K562 (cell line): ENCODE results near the gene AGXT. TPM values are rescaled to one million over a fixed set of nuclear protein-coding genes. Genes with fewer than 3 reads are reported as not detected.

Experiments
- ATAC-seq: fragments of 200-7000 bp; cut with Tn5 transposase; 3 replicates; pipeline ENCODE4 v1.9.1; 2020; ENCODE audit warnings: moderate library complexity
- BruUV-seq: library from RNA; stranded (reverse); fragments of 400-500 nt; replicated peaks from 2 replicates; lab custom pipeline; 2021; lab: Mats Ljungman, UMichigan
- CTCF ChIA-PET: fragments of 300-600 bp; formaldehyde crosslinking; extraction: SDS; loops from one replicate; lab custom pipeline; 2021; ENCODE audit warnings: low intra/inter-chr PET ratio; lab: Yijun Ruan, JAX
- POLR2A ChIA-PET: fragments of 300-600, 350-650 bp; sonication (Branson Sonifier 250); formaldehyde crosslinking; extraction: SDS; loops from one replicate; lab custom pipeline; 2021; ENCODE audit warnings: antibody characterized with exemption, inconsistent platforms; lab: Yijun Ruan, JAX
- DNase-seq, 4 experiments: peaks; one replicate each; pipeline versions ENCODE4 v3.0.0 to v3.0.0-alpha.2; 2011 to 2018; ENCODE audit warnings: low spot score in 3 of 4, mixed read lengths in 3 of 4; ENCODE audit errors: extremely low read depth in 1 of 4
- FAIRE-seq: peaks from 2 replicates; lab custom pipeline; 2011; peaks lifted over from hg19 to GRCh38; lab: Jason Lieb, UNC
- H2AFZ ChIP-seq: 2 replicates; pipeline ENCODE4 v1.6.0; 2011; ENCODE audit warnings: low read depth, low read length, control low read depth, inconsistent platforms
- H3K27ac ChIP-seq: fragments of 200-600 bp; 3 replicates; pipeline ENCODE4 v1.8.0; 2011; ENCODE audit warnings: low read depth, mild to moderate bottlenecking, control low read depth, inconsistent platforms, low read length, moderate library complexity, mixed read lengths; ENCODE audit errors: extremely low read depth
- H3K27me3 ChIP-seq, 2 experiments: fragments of 300-600 bp in 1 of 2; 2 replicates in 1 of 2; 3 replicates in 1 of 2; pipeline versions ENCODE4 v1.6.0 to v1.8.0; 2011; ENCODE audit warnings: inconsistent platforms in 2 of 2, low read length in 2 of 2, mild to moderate bottlenecking in 1 of 2, mixed read lengths in 1 of 2, moderate library complexity in 1 of 2; ENCODE audit not compliant: control insufficient read depth in 2 of 2, insufficient read depth in 2 of 2
- H3K36me3 ChIP-seq: fragments of 300-600 bp; 3 replicates; pipeline ENCODE4 v1.8.0; 2011; ENCODE audit warnings: mild to moderate bottlenecking, low read length, inconsistent platforms; ENCODE audit not compliant: control insufficient read depth, insufficient read depth
- H3K4me1 ChIP-seq, 2 experiments: fragments of 200-600 bp in 1 of 2; replicated peaks in 1 of 2; 2 replicates in 1 of 2; 3 replicates in 1 of 2; pipeline versions ENCODE4 v1.5.1 to v1.8.0; 2011; ENCODE audit warnings: inconsistent platforms in 2 of 2, low read length in 2 of 2, mild to moderate bottlenecking in 1 of 2, mixed read lengths in 1 of 2, moderate library complexity in 1 of 2; ENCODE audit not compliant: control insufficient read depth in 2 of 2, insufficient read depth in 2 of 2
- H3K4me2 ChIP-seq: 2 replicates; pipeline ENCODE4 v1.6.1; 2011; ENCODE audit warnings: low read length, control low read depth, inconsistent platforms, mixed read lengths; ENCODE audit not compliant: insufficient read depth
- H3K4me3 ChIP-seq: fragments of 200-600 bp; sonication (generic), shearing (Covaris generic); 2 replicates; pipeline ENCODE4 v1.5.1; 2016; ENCODE audit warnings: control low read depth, inconsistent platforms
- H3K79me2 ChIP-seq: fragments of 200-600 bp; 3 replicates; pipeline ENCODE4 v1.8.0; 2011; ENCODE audit warnings: low read length, inconsistent platforms; ENCODE audit not compliant: control insufficient read depth, insufficient read depth
- H3K9ac ChIP-seq, 2 experiments: 2 replicates each; pipeline versions ENCODE4 v1.6.0 to v1.6.1; 2011; ENCODE audit warnings: low read depth in 2 of 2, low read length in 2 of 2, control low read depth in 1 of 2, inconsistent platforms in 1 of 2, mild to moderate bottlenecking in 1 of 2, mixed read lengths in 1 of 2; ENCODE audit not compliant: insufficient read depth in 1 of 2
- H3K9me1 ChIP-seq: one replicate; pipeline ENCODE4 v1.6.0; 2011; ENCODE audit warnings: inconsistent platforms, mild to moderate bottlenecking, low read length, moderate library complexity; ENCODE audit not compliant: control insufficient read depth, insufficient read depth
- H3K9me3 ChIP-seq: replicated peaks from 2 replicates; pipeline ENCODE4 v1.5.1; 2011; ENCODE audit warnings: low read depth, low read length, inconsistent platforms; ENCODE audit not compliant: control insufficient read depth, insufficient read depth
- H4K20me1 ChIP-seq: replicated peaks from 2 replicates; pipeline ENCODE4 v1.6.1; 2011; ENCODE audit warnings: low read length, inconsistent platforms, mixed read lengths; ENCODE audit not compliant: control insufficient read depth, insufficient read depth
- CREB1 ChIP-seq, 2 experiments: sonication (generic) in 1 of 2; formaldehyde crosslinking in 1 of 2; IDR thresholded peaks; 2 replicates each; pipeline versions ENCODE4 v1.6.1 to v1.8.0; 2012 to 2022; ENCODE audit warnings: inconsistent platforms in 1 of 2, mild to moderate bottlenecking in 1 of 2, missing genetic modification reagents in 1 of 2, moderate library complexity in 1 of 2
- KLF13 ChIP-seq: fragments of 450-650 bp; IDR thresholded peaks from 2 replicates; pipeline ENCODE4 v1.6.1; 2016; ENCODE audit warnings: missing genetic modification characterization, low read depth, mild to moderate bottlenecking, missing compliant biosample characterization, moderate library complexity, borderline replicate concordance
- NFE2L1 ChIP-seq: fragments of 450-650 bp; IDR thresholded peaks from 2 replicates; pipeline ENCODE4 v1.6.1; 2016; ENCODE audit warnings: missing genetic modification characterization, low read depth, mild to moderate bottlenecking, missing compliant biosample characterization, moderate library complexity, borderline replicate concordance
- NFIC ChIP-seq: fragments of 450-650 bp; IDR thresholded peaks from 2 replicates; pipeline ENCODE4 v1.6.1; 2017; ENCODE audit warnings: mild to moderate bottlenecking, inconsistent platforms
- SIN3B ChIP-seq: fragments of 450-650 bp; IDR thresholded peaks from 2 replicates; pipeline ENCODE4 v1.6.1; 2017; ENCODE audit warnings: low read depth, mild to moderate bottlenecking, moderate library complexity
- STAT5B ChIP-seq: fragments of 250-450 bp; sonication (Bioruptor Pico); IDR thresholded peaks from 2 replicates; pipeline ENCODE4 v1.8.0; 2021; ENCODE audit warnings: mild to moderate bottlenecking, inconsistent platforms
- ZNF253 ChIP-seq: fragments of 250-450 bp; sonication (Bioruptor Pico); conservative IDR thresholded peaks from 2 replicates; pipeline ENCODE4 v1.6.1; 2021; ENCODE audit warnings: mild to moderate bottlenecking
- WGBS: fragments of 100-300 bp; shearing (Covaris generic); methylation state at CpG from one replicate; pipeline ENCODE4 v1.1.6; 2016; ENCODE audit warnings: low coverage, mixed read lengths; ENCODE audit not compliant: insufficient coverage; ENCODE audit errors: missing lambda C conversion rate; 5-methylcytosine and 5-hydroxymethylcytosine counted together
- in situ Hi-C: fragments of 300-500 bp; cut with MboI; formaldehyde crosslinking; loops from 4 replicates; pipeline ENCODE4 v1.15.0; 2018; ENCODE audit warnings: inconsistent platforms, mixed read lengths
- intact Hi-C: fragments of 100-400 bp; cut with micrococcal nuclease; formaldehyde crosslinking; loops from 2 replicates; pipeline ENCODE4 v1.14.2; 2022
- polyA plus RNA-seq, 8 experiments: library from polyadenylated mRNA; depleted of rRNA in 4 of 8; stranded (reverse) in 5 of 8; unstranded in 3 of 8; fragments of >200 nt; fragmentation: Nextera tagmentation in 2 of 8; fragmentation: Illumina TruSeq in 1 of 8; extraction: Ambion mirVana in 2 of 8; extraction: Trizol in 1 of 8; gene quantifications; 2 replicates each; pipeline versions ENCODE4 v1.2.1 to v1.2.3, GENCODE V29; 2011 to 2014; ENCODE audit warnings: inconsistent platforms in 1 of 8, missing spikeins in 1 of 8
- total RNA-seq, 7 experiments: library from RNA; depleted of rRNA in 6 of 7; stranded (reverse); fragments of >200 nt in 6 of 7; fragmentation: Illumina TruSeq in 2 of 7; extraction: Trizol in 2 of 7; gene quantifications; 2 replicates each; pipeline versions ENCODE4 v1.2.1 to v1.2.3, GENCODE V29; 2011 to 2021; ENCODE audit warnings: low replicate concordance in 1 of 7
- TF ChIP-seq, protein P1 (sequence below), 2 experiments: fragments of 450-650 bp; conservative IDR thresholded peaks; 2 replicates each; pipeline ENCODE4 v1.6.1; 2017; ENCODE audit warnings: mild to moderate bottlenecking in 2 of 2, moderate library complexity in 2 of 2
- TF ChIP-seq, protein P2 (sequence below): fragments of 450-650 bp; formaldehyde crosslinking; IDR thresholded peaks from 2 replicates; pipeline ENCODE4 v1.4.0; 2020; ENCODE audit warnings: mild to moderate bottlenecking, mixed read lengths
- TF ChIP-seq, protein P3 (sequence below), 2 experiments: fragments of 450-650 bp; IDR thresholded peaks; 2 replicates each; pipeline ENCODE4 v1.6.1; 2016

The AGXT gene
- total and polyA plus RNA-seq, 9 of the 15 experiments (the other 6 are each of a cell fraction or from before 2014, with no cell fraction given) = 0.18 TPM; not detected in 8

DNA sequence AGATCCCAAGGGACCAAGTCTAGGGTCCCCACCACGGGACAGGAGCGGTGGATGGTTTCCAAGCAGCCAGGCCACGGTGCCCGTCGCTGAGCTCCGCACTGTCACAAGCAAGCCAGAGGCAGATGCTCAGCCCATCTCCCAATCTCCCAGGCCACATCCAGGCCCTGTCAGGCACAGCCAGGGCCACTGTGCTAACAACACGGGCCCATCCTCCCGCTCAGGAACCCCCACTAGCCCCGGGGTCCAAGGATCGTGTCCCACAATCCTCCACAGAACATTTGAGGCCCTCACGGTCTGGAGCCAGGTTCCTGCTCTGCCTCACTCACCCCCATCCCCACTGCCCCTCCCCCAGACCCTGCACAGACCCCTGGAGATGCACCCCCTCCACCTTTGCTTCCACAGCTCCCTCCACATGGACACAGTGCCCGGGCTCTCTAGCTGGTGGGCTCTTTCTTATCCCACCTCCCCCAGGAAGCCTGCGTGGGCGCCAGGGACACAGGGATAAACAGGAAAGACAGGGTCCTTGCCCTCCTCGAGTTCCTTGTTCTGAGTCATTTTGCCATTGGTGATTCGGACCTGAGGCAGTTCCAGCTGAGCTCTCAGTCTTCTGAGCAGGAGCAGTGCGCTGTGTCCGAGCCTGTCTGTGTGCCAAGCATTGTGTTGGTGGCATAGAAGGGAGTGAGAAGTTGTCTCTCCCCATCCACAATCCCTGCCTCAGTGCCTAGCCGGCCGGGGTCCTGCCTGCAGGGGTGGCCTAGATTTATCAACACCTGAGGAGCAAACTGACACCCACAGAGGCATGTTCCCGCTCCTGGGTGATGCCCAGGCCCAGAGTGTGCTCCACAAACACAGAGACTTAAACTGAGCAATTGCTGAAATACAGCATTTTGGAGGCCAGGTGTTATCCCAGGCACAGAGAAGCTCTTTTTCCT lies 44.5 kb downstream of the AGXT start:
- no peak overlapping the region for H3K4me3 ChIP-seq
- H4K20me1 ChIP-seq = no peaks in the 10 kb centered on the region; the same call in 1 of the 2 replicates
- peaks cover 0 to 34% of the 10 kb centered on the region in 2 experiments; a peak in 2 of 5 replicates for H3K27me3 ChIP-seq
- no peak overlapping the region for H3K27ac ChIP-seq
- POLR2A ChIA-PET = interaction anchor here (0.6 kb wide), 2 partner anchors 9 to 305 kb away, joined by 3 to 4 read pairs; no protein-coding TSS in a partner anchor
- no peaks in the 10 kb centered on the region for H3K36me3 ChIP-seq
- no peaks in the 10 kb centered on the region for H3K79me2 ChIP-seq
- H3K4me2 ChIP-seq = no peak overlapping the region
- no peaks in the 10 kb centered on the region for H3K9me3 ChIP-seq
- H2AFZ ChIP-seq = no peak overlapping the region
- intact Hi-C loops = loop anchor here (10.0 kb wide), 1 partner anchor 162 kb away; no protein-coding TSS in a partner anchor
- no peaks in the 10 kb centered on the region for H3K9me1 ChIP-seq
- DNase-seq = no peak
- TF ChIP-seq CREB1 (IDR thresholded peaks at IDR 0.05) = no peak
- TF ChIP-seq CREB1 (CRISPR knock-in tag; IDR thresholded peaks at IDR 0.05) = no peak
- TF ChIP-seq STAT5B (CRISPR knock-in tag) = no peak
- no peak for TF ChIP-seq NFE2L1
- TF ChIP-seq, protein P1, sequence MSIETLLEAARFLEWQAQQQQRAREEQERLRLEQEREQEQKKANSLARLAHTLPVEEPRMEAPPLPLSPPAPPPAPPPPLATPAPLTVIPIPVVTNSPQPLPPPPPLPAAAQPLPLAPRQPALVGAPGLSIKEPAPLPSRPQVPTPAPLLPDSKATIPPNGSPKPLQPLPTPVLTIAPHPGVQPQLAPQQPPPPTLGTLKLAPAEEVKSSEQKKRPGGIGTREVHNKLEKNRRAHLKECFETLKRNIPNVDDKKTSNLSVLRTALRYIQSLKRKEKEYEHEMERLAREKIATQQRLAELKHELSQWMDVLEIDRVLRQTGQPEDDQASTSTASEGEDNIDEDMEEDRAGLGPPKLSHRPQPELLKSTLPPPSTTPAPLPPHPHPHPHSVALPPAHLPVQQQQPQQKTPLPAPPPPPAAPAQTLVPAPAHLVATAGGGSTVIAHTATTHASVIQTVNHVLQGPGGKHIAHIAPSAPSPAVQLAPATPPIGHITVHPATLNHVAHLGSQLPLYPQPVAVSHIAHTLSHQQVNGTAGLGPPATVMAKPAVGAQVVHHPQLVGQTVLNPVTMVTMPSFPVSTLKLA (conservative IDR thresholded peaks at IDR 0.05) = no peak
- no peak for TF ChIP-seq ZNF253 (CRISPR knock-in tag)
- TF ChIP-seq, protein P2, sequence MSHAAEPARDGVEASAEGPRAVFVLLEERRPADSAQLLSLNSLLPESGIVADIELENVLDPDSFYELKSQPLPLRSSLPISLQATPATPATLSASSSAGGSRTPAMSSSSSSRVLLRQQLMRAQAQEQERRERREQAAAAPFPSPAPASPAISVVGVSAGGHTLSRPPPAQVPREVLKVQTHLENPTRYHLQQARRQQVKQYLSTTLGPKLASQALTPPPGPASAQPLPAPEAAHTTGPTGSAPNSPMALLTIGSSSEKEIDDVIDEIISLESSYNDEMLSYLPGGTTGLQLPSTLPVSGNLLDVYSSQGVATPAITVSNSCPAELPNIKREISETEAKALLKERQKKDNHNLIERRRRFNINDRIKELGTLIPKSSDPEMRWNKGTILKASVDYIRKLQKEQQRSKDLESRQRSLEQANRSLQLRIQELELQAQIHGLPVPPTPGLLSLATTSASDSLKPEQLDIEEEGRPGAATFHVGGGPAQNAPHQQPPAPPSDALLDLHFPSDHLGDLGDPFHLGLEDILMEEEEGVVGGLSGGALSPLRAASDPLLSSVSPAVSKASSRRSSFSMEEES (CRISPR knock-in tag) = no peak
- TF ChIP-seq NFIC = no peak
- TF ChIP-seq, protein P3, sequence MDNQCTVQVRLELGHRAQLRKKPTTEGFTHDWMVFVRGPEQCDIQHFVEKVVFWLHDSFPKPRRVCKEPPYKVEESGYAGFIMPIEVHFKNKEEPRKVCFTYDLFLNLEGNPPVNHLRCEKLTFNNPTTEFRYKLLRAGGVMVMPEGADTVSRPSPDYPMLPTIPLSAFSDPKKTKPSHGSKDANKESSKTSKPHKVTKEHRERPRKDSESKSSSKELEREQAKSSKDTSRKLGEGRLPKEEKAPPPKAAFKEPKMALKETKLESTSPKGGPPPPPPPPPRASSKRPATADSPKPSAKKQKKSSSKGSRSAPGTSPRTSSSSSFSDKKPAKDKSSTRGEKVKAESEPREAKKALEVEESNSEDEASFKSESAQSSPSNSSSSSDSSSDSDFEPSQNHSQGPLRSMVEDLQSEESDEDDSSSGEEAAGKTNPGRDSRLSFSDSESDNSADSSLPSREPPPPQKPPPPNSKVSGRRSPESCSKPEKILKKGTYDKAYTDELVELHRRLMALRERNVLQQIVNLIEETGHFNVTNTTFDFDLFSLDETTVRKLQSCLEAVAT (IDR thresholded peaks at IDR 0.05) = no peak
- TF ChIP-seq KLF13 (tag) = no peak
- no peak for TF ChIP-seq SIN3B
- TF ChIP-seq, all 486 proteins: peak for 0
- WGBS = 3% methylated on average over 10 of the region's 21 CpGs
- H3K4me1 ChIP-seq = peaks cover 0 to 22% of the 10 kb centered on the region in 2 experiments; a peak in 2 of 5 replicates
- FAIRE-seq = no peak
- CTCF ChIA-PET = no interaction called here
- BruUV-seq = no TSS peak
- in situ Hi-C loops = no loop called here
- ATAC-seq = no peak
- no peak overlapping the region; a peak in 1 of 4 replicates for H3K9ac ChIP-seq
